Erythroblast (primary cell): Measurements from ENCODE around the gene ARMC3.

Experiments
- GATA1 ChIP-seq: IDR thresholded peaks from 2 replicates; pipeline ENCODE4 v1.6.1; 2011; ENCODE audit warnings: low read depth, mild to moderate bottlenecking, control low read depth, low read length, moderate library complexity
- POLR2A ChIP-seq: IDR thresholded peaks from 2 replicates; pipeline ENCODE4 v1.6.1; 2011; ENCODE audit warnings: mild to moderate bottlenecking, low read length

GRCh38 chr10:22908837-22909236, 19.0 kb upstream of the ARMC3 start:
- TF ChIP-seq POLR2A, result no peak
- no peak for TF ChIP-seq GATA1
